Non-pigmented ciliary epithelial cell (primary cell): ENCODE measurements around the gene PEG3.

Experiments
- DNase-seq: peaks from one replicate; pipeline ENCODE4 v3.0.0-alpha.2; 2010; ENCODE audit warnings: low read depth

The PEG3 gene

GRCh38 chr19:56808717-56809392 lies 31.7 kb downstream of the PEG3 start:
- DNase-seq = no peak

GRCh38 chr19:56806639-56807038 lies 33.9 kb downstream of the PEG3 start:
- no peak for DNase-seq
